ENCODE results near the gene TMEM141. TPM values are rescaled to one million over a fixed set of nuclear protein-coding genes. Genes with fewer than 3 reads are reported as not detected.

TMEM141 gene
- polyA plus RNA-seq, 1 donor from 2014 or later = 30.1 TPM

- Histone ChIP-seq H3K36me3 (ENCODE audit: insufficient read depth, low read length) (no peaks in the 10 kb centered on the region), H3F3A (ENCODE audit: insufficient read depth, low read length, poor library complexity, severe bottlenecking) (no peaks in the 10 kb centered on the region), H3K9ac (ENCODE audit: low read length) (no peak overlapping the region), H2AFZ (ENCODE audit: low read depth, low read length) (no peak overlapping the region), H3K4me3 (ENCODE audit: low read length) (no peak overlapping the region), H3K79me2 (replicated peaks; ENCODE audit: insufficient read depth, low read length) (no peaks in the 10 kb centered on the region), H4K20me1 (ENCODE audit: insufficient read depth) (no peaks in the 10 kb centered on the region), H3K9me2 (ENCODE audit: insufficient read depth, low read length) (no peaks in the 10 kb centered on the region), H3K27ac (ENCODE audit: low read length) (no peak overlapping the region), H3K9me3 (ENCODE audit: low read length) (no peaks in the 10 kb centered on the region), H3K4me2 (ENCODE audit: low read length) (no peak overlapping the region), H3K27me3 (ENCODE audit: insufficient read depth, low read depth, low read length) (no peaks in the 10 kb centered on the region)
- TF ChIP-seq POLR2AphosphoS5 (IDR thresholded peaks at IDR 0.05) (no peak), TAF1 (IDR thresholded peaks at IDR 0.05; ENCODE audit: low read depth) (no peak), CTCF (IDR thresholded peaks at IDR 0.05; ENCODE audit: poor library complexity, severe bottlenecking) (no peak), SMC3 (conservative IDR thresholded peaks at IDR 0.05; ENCODE audit: poor library complexity) (no peak), MXI1 (conservative IDR thresholded peaks at IDR 0.05; ENCODE audit: poor library complexity, severe bottlenecking) (no peak), EP300 (conservative IDR thresholded peaks at IDR 0.05; ENCODE audit: poor library complexity, severe bottlenecking) (no peak), RAD21 (conservative IDR thresholded peaks at IDR 0.05) (no peak), EZH2 (IDR thresholded peaks at IDR 0.05; ENCODE audit: borderline replicate concordance, insufficient read depth, low read length, poor library complexity, severe bottlenecking) (no peak)
- TF ChIP-seq, protein P1, sequence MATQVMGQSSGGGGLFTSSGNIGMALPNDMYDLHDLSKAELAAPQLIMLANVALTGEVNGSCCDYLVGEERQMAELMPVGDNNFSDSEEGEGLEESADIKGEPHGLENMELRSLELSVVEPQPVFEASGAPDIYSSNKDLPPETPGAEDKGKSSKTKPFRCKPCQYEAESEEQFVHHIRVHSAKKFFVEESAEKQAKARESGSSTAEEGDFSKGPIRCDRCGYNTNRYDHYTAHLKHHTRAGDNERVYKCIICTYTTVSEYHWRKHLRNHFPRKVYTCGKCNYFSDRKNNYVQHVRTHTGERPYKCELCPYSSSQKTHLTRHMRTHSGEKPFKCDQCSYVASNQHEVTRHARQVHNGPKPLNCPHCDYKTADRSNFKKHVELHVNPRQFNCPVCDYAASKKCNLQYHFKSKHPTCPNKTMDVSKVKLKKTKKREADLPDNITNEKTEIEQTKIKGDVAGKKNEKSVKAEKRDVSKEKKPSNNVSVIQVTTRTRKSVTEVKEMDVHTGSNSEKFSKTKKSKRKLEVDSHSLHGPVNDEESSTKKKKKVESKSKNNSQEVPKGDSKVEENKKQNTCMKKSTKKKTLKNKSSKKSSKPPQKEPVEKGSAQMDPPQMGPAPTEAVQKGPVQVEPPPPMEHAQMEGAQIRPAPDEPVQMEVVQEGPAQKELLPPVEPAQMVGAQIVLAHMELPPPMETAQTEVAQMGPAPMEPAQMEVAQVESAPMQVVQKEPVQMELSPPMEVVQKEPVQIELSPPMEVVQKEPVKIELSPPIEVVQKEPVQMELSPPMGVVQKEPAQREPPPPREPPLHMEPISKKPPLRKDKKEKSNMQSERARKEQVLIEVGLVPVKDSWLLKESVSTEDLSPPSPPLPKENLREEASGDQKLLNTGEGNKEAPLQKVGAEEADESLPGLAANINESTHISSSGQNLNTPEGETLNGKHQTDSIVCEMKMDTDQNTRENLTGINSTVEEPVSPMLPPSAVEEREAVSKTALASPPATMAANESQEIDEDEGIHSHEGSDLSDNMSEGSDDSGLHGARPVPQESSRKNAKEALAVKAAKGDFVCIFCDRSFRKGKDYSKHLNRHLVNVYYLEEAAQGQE (IDR thresholded peaks at IDR 0.05; ENCODE audit: borderline replicate concordance) = no peak
These were observed 27.5 kb upstream of the TMEM141 start for GRCh38 chr9:136763649-136764035.

- H4K20me1 ChIP-seq (ENCODE audit: insufficient read depth) = no peaks in the 10 kb centered on the region
- H3K9me3 ChIP-seq (ENCODE audit: low read length) = no peaks in the 10 kb centered on the region
- no peak within 1 kb of the TSS for H3K27ac ChIP-seq (ENCODE audit: low read length)
- no peaks in the 10 kb centered on the region for H3K9me2 ChIP-seq (ENCODE audit: insufficient read depth, low read length)
- H3K27me3 ChIP-seq (ENCODE audit: insufficient read depth, low read depth, low read length) = no peaks in the 10 kb centered on the region
- no peaks in the 10 kb centered on the region for H3F3A ChIP-seq (ENCODE audit: insufficient read depth, low read length, poor library complexity, severe bottlenecking)
- no peak within 1 kb of the TSS for H3K4me2 ChIP-seq (ENCODE audit: low read length)
- TF ChIP-seq, protein P1 (IDR thresholded peaks at IDR 0.05; ENCODE audit: borderline replicate concordance) = no peak
- TF ChIP-seq TAF1 (IDR thresholded peaks at IDR 0.05; ENCODE audit: low read depth) (no peak), SMC3 (conservative IDR thresholded peaks at IDR 0.05; ENCODE audit: poor library complexity) (no peak), EZH2 (IDR thresholded peaks at IDR 0.05; ENCODE audit: borderline replicate concordance, insufficient read depth, low read length, poor library complexity, severe bottlenecking) (no peak), MXI1 (conservative IDR thresholded peaks at IDR 0.05; ENCODE audit: poor library complexity, severe bottlenecking) (no peak), POLR2AphosphoS5 (IDR thresholded peaks at IDR 0.05) (no peak), CTCF (IDR thresholded peaks at IDR 0.05; ENCODE audit: poor library complexity, severe bottlenecking) (no peak), EP300 (conservative IDR thresholded peaks at IDR 0.05; ENCODE audit: poor library complexity, severe bottlenecking) (no peak), RAD21 (conservative IDR thresholded peaks at IDR 0.05) (no peak)
- no peaks in the 10 kb centered on the region for H3K79me2 ChIP-seq (replicated peaks; ENCODE audit: insufficient read depth, low read length)
- H3K9ac ChIP-seq (ENCODE audit: low read length) = no peak within 1 kb of the TSS
- H2AFZ ChIP-seq (ENCODE audit: low read depth, low read length) = no peak within 1 kb of the TSS
- H3K36me3 ChIP-seq (ENCODE audit: insufficient read depth, low read length) = no peaks in the 10 kb centered on the region
- H3K4me3 ChIP-seq (ENCODE audit: low read length) = no peak within 1 kb of the TSS
These were observed 26.7 kb upstream of the TMEM141 start, which contains the start of gene LCN15 for GRCh38 chr9:136764301-136764891. Gene LCN15, minus strand, starts transcription at chr9:136764518. Its CDS starts 30 bp downstream, at chr9:136764488.
